Endothelial cell of umbilical vein (primary cell): ENCODE data around the gene HDAC11. TPM values are rescaled to one million over a fixed set of nuclear protein-coding genes. Genes with fewer than 3 reads are reported as not detected.

Source experiments
- BruUV-seq: library from RNA; stranded (reverse); fragments of 400-500 nt; replicated peaks from 2 replicates; lab custom pipeline; 2021; lab: Mats Ljungman, UMichigan
- CTCF ChIA-PET: fragments of 300-600, 350-600 bp; sonication (Branson Sonifier 250); formaldehyde crosslinking; loops from one replicate; lab custom pipeline; 2021; ENCODE audit warnings: antibody characterized with exemption, inconsistent platforms; lab: Charles Lee
- POLR2A ChIA-PET: fragments of 300-600, 350-600 bp; sonication (Branson Sonifier 250); formaldehyde crosslinking; loops from one replicate; lab custom pipeline; 2021; ENCODE audit warnings: antibody characterized with exemption, inconsistent platforms; lab: Charles Lee
- DNase-seq: peaks from one replicate; pipeline ENCODE4 v3.0.0-alpha.2; 2011; ENCODE audit warnings: low read depth, low spot score
- FAIRE-seq: peaks from 2 replicates; lab custom pipeline; 2011; peaks lifted over from hg19 to GRCh38; lab: Jason Lieb, UNC
- H2AFZ ChIP-seq: 2 replicates; pipeline ENCODE4 v1.6.0; 2012; ENCODE audit warnings: low read depth, low read length, control low read depth, inconsistent platforms
- H3K27ac ChIP-seq: 2 replicates; pipeline ENCODE4 v1.5.1; 2011; ENCODE audit warnings: low read depth, mild to moderate bottlenecking, control low read depth, low read length, moderate library complexity; ENCODE audit not compliant: insufficient read depth
- H3K27me3 ChIP-seq, 2 experiments: 2 replicates each; pipeline versions ENCODE4 v1.6.0 to v1.6.1; 2011; ENCODE audit warnings: low read length in 2 of 2, mixed read lengths in 1 of 2; ENCODE audit not compliant: control insufficient read depth in 2 of 2, insufficient read depth in 2 of 2
- H3K36me3 ChIP-seq, 2 experiments: 2 replicates in 1 of 2; 3 replicates in 1 of 2; pipeline ENCODE4 v1.5.1; 2011; ENCODE audit warnings: low read length in 2 of 2, mild to moderate bottlenecking in 1 of 2, moderate library complexity in 1 of 2; ENCODE audit not compliant: control insufficient read depth in 2 of 2, insufficient read depth in 2 of 2; ENCODE audit errors: extremely low read depth in 1 of 2
- H3K4me1 ChIP-seq: 3 replicates; pipeline ENCODE4 v1.5.1; 2011; ENCODE audit warnings: mild to moderate bottlenecking, low read length; ENCODE audit not compliant: control insufficient read depth, insufficient read depth; ENCODE audit errors: extremely low read depth
- H3K4me2 ChIP-seq: 2 replicates; pipeline ENCODE4 v1.6.1; 2011; ENCODE audit warnings: low read length, control low read depth, mixed read lengths; ENCODE audit not compliant: insufficient read depth
- H3K4me3 ChIP-seq, 3 experiments: fragments of 200-600 bp in 1 of 3; sonication (generic), shearing (Covaris generic) in 1 of 3; replicated peaks in 1 of 3; 2 replicates each; pipeline ENCODE4 v1.5.1; 2011 to 2016; ENCODE audit warnings: control low read depth in 3 of 3, low read length in 3 of 3, mild to moderate bottlenecking in 2 of 3, inconsistent platforms in 1 of 3, low read depth in 1 of 3, moderate library complexity in 1 of 3; ENCODE audit not compliant: insufficient read depth in 1 of 3
- H3K79me2 ChIP-seq: 2 replicates; pipeline ENCODE4 v1.6.0; 2012; ENCODE audit warnings: low read length, inconsistent platforms; ENCODE audit not compliant: control insufficient read depth, insufficient read depth
- H3K9ac ChIP-seq: replicated peaks from 2 replicates; pipeline ENCODE3; 2011; ENCODE audit warnings: low read length, control low read depth; ENCODE audit not compliant: insufficient read depth; ENCODE audit errors: extremely low read depth
- H3K9me1 ChIP-seq: replicated peaks from 3 replicates; pipeline ENCODE4 v1.6.0; 2011; ENCODE audit warnings: mild to moderate bottlenecking, low read length; ENCODE audit not compliant: control insufficient read depth, insufficient read depth; ENCODE audit errors: extremely low read depth
- H3K9me3 ChIP-seq: replicated peaks from 2 replicates; pipeline ENCODE4 v1.5.1; 2012; ENCODE audit warnings: low read length, inconsistent platforms; ENCODE audit not compliant: control insufficient read depth, insufficient read depth
- H4K20me1 ChIP-seq: replicated peaks from 2 replicates; pipeline ENCODE3; 2011; ENCODE audit warnings: mild to moderate bottlenecking, low read length; ENCODE audit not compliant: control insufficient read depth, insufficient read depth; ENCODE audit errors: extremely low read depth
- CTCF ChIP-seq, 2 donors: IDR thresholded peaks; 1 replicate in 1 of 2; 2 replicates in 1 of 2; pipeline ENCODE4 v1.5.1; 2011; ENCODE audit warnings: low read length in 2 of 2, mild to moderate bottlenecking in 2 of 2, moderate library complexity in 2 of 2, control low read depth in 1 of 2, inconsistent platforms in 1 of 2, low read depth in 1 of 2; ENCODE audit not compliant: insufficient read depth in 1 of 2; ENCODE audit errors: extremely low read depth in 1 of 2
- GATA2 ChIP-seq: IDR thresholded peaks from 2 replicates; pipeline ENCODE4 v1.7.0; 2011; ENCODE audit warnings: low read depth, mild to moderate bottlenecking, moderate library complexity, mixed read lengths, low read length; ENCODE audit not compliant: insufficient read length, insufficient read depth
- JUN ChIP-seq: IDR thresholded peaks from 2 replicates; pipeline ENCODE4 v1.6.1; 2011; ENCODE audit warnings: borderline replicate concordance, low read depth; ENCODE audit not compliant: insufficient read length, insufficient read depth
- POLR2A ChIP-seq: IDR thresholded peaks from 2 replicates; pipeline ENCODE4 v1.6.1; 2012; ENCODE audit warnings: low read depth, mild to moderate bottlenecking, control low read depth, low read length
- POLR2AphosphoS5 ChIP-seq: IDR thresholded peaks from 2 replicates; pipeline ENCODE4 v1.6.1; 2012; ENCODE audit warnings: low read depth, mild to moderate bottlenecking, control low read depth, low read length, moderate library complexity; ENCODE audit not compliant: insufficient read depth
- dilution Hi-C: fragments of 300-500 bp; cut with MboI; formaldehyde crosslinking; loops from one replicate; pipeline ENCODE4 v1.15.0; 2019; ENCODE audit warnings: low sequenced_read_pairs; ENCODE audit not compliant: extremely low pct_ligation_motif_present
- intact Hi-C: fragments of 100-400 bp; cut with micrococcal nuclease; formaldehyde crosslinking; loops from one replicate; pipeline ENCODE4 v1.10.0; 2022
- polyA plus RNA-seq, 4 experiments: library from polyadenylated mRNA; depleted of rRNA in 3 of 4; stranded (reverse) in 3 of 4; unstranded in 1 of 4; fragments of >200 nt; gene quantifications; 2 replicates each; pipeline versions ENCODE4 v1.2.1 to v1.2.3, GENCODE V29; 2011 to 2012; ENCODE audit warnings: missing spikeins in 1 of 4
- total RNA-seq: library from RNA; stranded (reverse); gene quantifications from 2 replicates; pipeline ENCODE4 v1.2.3, GENCODE V29; 2021
- TF ChIP-seq, protein P1 (sequence below): IDR thresholded peaks from 2 replicates; pipeline ENCODE4 v1.6.1; 2011; ENCODE audit not compliant: insufficient read depth, insufficient read length

HDAC11 gene
- total and polyA plus RNA-seq, 2 donors (not counting 3 experiments of a cell fraction or from before 2014, with no cell fraction given) = 6.8 to 8.8 TPM

DNA sequence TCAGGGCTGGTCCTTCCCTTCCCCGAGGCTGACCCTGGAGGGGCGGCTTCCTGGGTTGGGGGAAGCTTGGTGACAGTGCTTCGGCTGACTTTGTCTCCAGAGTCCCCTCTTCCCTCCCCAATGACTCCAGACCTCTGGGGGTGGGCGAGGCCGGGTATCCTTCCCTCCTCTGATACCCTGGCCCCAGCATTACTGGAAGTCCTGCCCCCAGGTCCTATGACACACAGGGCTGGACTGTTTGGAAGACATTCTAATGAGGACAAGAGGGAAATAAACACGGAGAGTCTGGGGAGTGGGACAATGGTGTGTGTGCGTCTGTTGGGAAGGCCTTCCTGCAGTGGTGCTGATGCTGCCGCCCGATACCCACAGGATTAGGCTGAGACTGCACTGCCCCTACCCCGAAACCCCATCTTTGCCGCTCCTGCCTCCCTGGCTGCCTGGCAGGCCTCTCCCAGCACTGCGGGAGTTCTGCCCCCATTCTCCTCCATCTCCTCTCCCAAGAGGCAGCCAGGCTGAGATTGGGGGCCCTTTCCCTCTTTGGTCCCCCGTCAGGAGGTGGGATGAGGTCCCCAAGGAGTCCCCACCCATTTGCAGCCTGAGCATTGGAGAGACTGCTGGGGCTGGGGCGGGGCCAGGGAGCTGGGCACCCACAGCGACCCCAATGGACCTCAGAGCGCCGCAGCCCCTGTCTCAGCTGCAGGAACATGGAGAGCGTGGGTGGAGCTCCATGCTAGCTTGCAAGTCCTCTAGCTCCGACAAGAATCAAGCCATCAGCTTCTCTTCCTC, 39.1 kb downstream of the HDAC11 start:
- no TSS peak for BruUV-seq
- CTCF ChIA-PET = interaction anchor here (0.7 to 1.2 kb wide), 3 partner anchors 9 to 365 kb away, joined by 3 read pairs; no protein-coding TSS in a partner anchor
- Histone ChIP-seq H3K79me2 (no peaks in the 10 kb centered on the region), H3K9ac (no peak overlapping the region), H4K20me1 (no peaks in the 10 kb centered on the region), H3K27me3 (no peaks in the 10 kb centered on the region), H3K4me3 (no peak overlapping the region), H3K36me3 (no peaks in the 10 kb centered on the region), H3K9me1 (no peaks in the 10 kb centered on the region), H2AFZ (no peak overlapping the region), H3K4me2 (no peak overlapping the region), H3K27ac (no peak overlapping the region), H3K9me3 (no peaks in the 10 kb centered on the region), H3K4me1 (no peaks in the 10 kb centered on the region)
- intact Hi-C loops = no loop called here
- FAIRE-seq (no peak), DNase-seq (no peak)
- dilution Hi-C loops = no loop called here
- POLR2A ChIA-PET = no interaction called here
- TF ChIP-seq POLR2A = no peak
- TF ChIP-seq GATA2 = no peak
- no peak for TF ChIP-seq JUN
- no peak for TF ChIP-seq CTCF (IDR thresholded peaks at IDR 0.05; ENCODE audit: extremely low read depth in 1 of 2, insufficient read depth in 1 of 2, low read depth in 1 of 2, low read length in 2 of 2)
- TF ChIP-seq POLR2AphosphoS5 = no peak
- TF ChIP-seq, protein P1, sequence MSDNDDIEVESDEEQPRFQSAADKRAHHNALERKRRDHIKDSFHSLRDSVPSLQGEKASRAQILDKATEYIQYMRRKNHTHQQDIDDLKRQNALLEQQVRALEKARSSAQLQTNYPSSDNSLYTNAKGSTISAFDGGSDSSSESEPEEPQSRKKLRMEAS = no peak
